ENCODE measurements around the gene PDE10A.

GRCh38 chr6:165692106-165692653 is 29.1 kb upstream of the PDE10A start:
- TF ChIP-seq CTCF (conservative IDR thresholded peaks at IDR 0.05), result no peak
- TF ChIP-seq ZFX (IDR thresholded peaks at IDR 0.05), result no peak
